EL (cell line): ENCODE measurements around the gene MCU.
"Not testable (repeated sequence)": the region's sequence is repeated elsewhere in the genome, so short reads cannot be mapped to it uniquely, and the experiment has no call there.

Experiments
- DNase-seq: peaks from one replicate; pipeline ENCODE4 v3.0.0-alpha.2; 2016

Gene MCU

GRCh38 chr10:72691863-72692743 lies at the start of gene MCU:
Gene MCU, plus strand, starts transcription at chr10:72692143. Its CDS starts 9 bp downstream, at chr10:72692152.
- DNase-seq = peak; percentile 96

GRCh38 chr10:72642318-72642717 lies 49.6 kb upstream of the MCU start:
- no peak for DNase-seq

DNA sequence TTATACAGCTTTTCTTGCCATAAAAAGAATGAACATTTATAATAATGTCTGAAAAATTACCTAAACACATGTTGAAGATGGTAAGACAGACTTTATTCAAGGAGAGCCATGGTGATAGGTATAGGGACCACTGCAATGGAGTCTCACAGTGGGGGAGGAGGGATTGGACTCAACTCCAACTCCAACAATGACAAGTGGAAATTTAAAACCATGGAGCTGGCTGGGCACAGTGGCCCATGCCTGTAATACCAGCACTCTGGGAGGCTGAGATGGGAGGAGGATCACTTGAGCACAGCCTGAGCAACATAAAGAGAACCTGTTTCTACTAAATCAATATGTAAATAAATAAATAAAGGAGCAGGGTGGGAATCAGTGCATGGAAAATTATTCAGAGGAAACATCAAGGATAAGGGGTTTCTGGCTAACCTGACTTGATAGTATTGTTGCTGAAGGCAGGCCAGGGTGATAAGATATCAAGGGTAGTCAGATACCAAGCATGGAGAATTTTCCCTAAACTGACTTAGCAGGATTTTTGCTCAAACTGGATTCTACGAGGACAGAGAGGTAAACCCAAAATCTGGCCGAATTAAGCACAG lies 46.6 kb upstream of the MCU start:
- DNase-seq = no peak

GRCh38 chr10:72646971-72647370 lies 45.0 kb upstream of the MCU start:
- not testable (repeated sequence) for DNase-seq

DNA sequence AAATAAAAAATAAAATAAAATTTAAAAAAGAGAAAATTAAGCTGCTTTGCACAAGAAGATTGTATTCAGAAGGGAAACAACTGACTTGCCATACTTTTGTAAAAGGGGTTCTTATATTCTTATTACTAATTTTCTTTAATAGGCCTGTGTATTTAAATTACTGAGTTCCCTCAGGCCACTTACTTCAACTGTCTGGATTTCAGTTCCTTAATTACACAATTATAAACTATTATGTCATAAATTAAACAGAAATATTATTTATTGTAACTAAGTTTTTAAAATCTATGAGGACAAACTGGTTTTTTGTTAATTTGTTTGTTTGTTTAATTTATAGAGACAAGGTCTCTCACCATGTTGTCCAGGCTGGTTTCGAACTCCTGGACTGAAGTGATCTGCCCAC lies 43.6 kb upstream of the MCU start:
- DNase-seq = no peak

GRCh38 chr10:72649291-72649690 lies 42.7 kb upstream of the MCU start:
- no peak for DNase-seq

GRCh38 chr10:72653383-72654096 lies 38.4 kb upstream of the MCU start:
- DNase-seq = no peak

- DNase-seq = no peak
Measured at GRCh38 chr10:72654720-72655119, 37.2 kb upstream of the MCU start.

DNA sequence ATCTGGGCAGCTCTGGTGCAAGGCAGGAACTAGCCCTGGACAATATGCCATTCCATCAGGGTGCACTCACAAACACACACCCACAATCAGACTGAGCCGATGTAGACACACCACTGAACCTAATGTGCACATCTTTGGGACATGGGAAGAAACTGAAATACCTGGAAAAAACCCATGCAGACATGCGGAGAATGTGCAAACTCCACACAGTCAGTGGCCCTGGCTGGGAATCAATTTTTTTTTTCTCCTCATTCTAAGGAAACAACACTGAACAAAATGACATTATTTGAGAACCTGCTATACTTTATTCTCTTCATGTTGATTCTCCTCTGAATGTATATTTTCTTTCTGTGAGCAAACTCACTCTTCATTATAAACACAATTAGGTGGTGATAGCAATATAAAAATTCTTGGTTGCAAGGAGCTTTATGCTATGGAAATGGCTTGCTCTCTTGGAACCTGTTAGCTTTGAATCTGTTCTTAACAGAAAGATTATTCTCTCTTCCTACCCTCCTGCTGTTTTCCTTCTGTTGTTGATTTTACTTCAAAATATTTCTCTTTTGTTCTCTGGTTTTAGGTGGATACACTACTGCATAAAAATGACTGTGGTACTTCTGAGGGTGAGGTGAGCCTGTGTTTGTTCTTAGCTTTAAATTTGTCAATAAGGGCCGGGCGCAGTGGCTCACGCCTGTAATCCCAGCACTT lies 33.1 kb upstream of the MCU start:
- DNase-seq = no peak

DNA sequence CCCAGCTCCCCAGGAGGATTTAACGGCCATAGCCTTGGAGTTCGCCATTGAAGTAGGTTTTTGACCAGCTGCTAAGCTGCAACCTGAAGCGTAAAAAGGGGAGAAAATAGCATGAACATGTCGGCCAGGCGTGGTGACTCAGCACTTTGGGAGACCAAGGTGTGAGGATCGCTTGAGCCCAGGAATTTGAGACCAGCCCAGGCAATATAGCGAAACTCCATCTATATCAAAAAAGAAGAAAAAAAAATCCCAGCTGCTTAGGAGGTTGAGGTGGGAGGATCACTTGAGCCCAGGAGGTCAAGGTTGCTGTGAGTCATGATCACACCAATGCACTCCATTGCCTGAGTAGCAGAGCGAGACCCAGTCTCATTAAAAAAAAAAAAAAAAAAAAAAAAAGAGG lies 32.2 kb upstream of the MCU start:
- DNase-seq = peak; percentile 31

GRCh38 chr10:72660220-72660619 lies 31.7 kb upstream of the MCU start:
- peak; percentile 5 for DNase-seq

DNA sequence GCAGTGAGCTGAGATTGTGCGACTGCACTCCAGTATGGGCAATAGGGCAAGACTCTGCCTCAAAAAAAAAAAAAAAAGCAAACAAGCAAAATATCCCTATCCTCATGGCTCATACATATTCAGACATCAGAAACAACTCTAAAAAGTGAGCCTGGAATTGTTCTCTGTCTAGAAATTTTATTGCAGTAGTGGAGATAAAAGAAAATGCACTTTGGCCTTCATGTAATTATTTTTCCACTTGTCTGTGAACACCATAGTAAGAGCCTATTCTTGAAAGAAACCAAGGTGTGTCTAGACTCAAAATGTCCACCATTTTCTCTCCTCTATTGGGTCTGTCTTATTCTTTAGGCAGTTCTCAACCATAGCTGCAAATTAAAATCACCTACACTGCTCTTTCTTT lies 30.5 kb upstream of the MCU start:
- no peak for DNase-seq

- DNase-seq = peak; percentile 6
Measured at GRCh38 chr10:72663971-72664370, 28.0 kb upstream of the MCU start.

- peak; percentile 67 for DNase-seq
Measured at GRCh38 chr10:72665925-72666324, 26.0 kb upstream of the MCU start.

DNA sequence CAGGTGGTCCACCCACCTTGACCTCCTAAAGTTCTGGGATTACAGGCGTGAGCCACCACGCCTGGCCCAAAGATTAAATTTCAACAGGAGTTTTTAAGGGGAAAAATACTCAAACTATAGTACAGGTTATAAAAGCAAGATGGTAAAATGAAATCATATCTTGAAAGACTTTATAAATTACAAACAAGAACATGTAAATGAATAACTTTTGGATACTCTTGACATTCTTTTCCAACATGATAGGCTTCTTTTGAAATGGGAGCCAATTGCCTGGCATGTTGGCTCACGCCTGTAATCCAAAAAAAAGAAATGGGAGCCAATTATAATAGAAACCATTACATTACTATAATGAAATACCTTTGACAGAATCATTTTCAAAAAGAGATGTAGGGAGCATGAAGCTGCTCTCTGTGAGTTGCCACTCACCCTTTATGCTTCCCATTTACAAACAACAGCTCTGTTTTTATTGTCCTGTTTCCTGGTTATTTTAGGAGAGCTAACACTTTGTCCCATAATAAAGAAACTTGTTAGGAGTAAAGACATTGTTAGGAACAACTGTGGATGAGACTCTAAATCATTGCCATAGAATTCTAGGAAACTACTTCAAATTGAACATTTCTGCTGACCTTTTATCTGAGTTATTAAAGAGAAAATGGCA lies 24.6 kb upstream of the MCU start:
- no peak for DNase-seq

DNA sequence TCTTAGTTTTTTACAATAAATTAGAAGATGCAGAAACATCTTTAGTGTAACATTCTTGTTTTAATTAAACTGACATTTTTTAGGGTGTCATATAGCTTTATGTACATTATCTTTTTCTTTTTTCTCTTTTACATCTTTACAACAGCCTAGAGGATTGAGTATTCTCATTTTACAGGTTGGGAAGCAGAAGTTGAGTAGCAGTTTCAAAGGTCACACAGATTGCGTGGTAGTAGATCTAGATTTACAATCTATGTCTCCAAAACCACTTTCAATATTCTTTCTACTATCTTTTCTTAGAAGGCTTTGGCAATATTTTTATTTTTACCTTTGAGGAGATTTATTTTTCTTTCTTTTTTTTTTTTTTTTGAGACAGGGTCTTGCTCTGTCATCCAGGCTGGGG lies 18.7 kb upstream of the MCU start:
- DNase-seq = no peak

- not testable (repeated sequence) for DNase-seq
Measured at GRCh38 chr10:72674174-72674573, 17.8 kb upstream of the MCU start.

GRCh38 chr10:72679838-72680241 lies 12.1 kb upstream of the MCU start:
- DNase-seq = no peak

GRCh38 chr10:72682638-72683037 lies 9.3 kb upstream of the MCU start:
- DNase-seq = no peak

- DNase-seq = no peak
Measured at GRCh38 chr10:72685264-72685921, 6.5 kb upstream of the MCU start.

GRCh38 chr10:72686430-72686829 lies 5.5 kb upstream of the MCU start:
- DNase-seq = not testable (repeated sequence)

DNA sequence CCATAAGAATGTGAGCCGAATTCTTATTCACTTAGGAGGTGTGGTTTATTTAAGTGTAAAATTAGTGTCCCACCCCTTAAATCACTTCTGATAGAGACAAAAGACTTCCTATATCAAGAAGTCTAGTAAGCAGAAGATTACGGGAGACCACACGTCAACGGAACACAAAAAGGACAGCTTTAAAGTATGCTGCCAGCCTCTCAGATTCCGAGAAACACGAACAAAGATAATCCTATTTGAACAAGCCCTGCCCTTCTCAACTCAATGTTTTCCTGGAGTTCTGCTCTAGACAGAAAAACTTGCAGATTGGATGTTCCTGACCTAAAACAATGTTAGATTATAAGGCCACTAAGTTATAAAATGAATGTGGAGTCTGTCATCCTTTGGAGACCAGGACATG lies 4.9 kb upstream of the MCU start:
- no peak for DNase-seq
